Activated CD4-positive, alpha-beta T cell treated with anti-CD3 and anti-CD28 coated beads, Interleukin-2, amount 10 ng/mL, durations not matched to agents 7 days and 5 days (primary cell): ENCODE measurements around the gene UNC45A. TPM values are rescaled to one million over a fixed set of nuclear protein-coding genes. Genes with fewer than 3 reads are reported as not detected.
"Not testable (repeated sequence)": the region's sequence is repeated elsewhere in the genome, so short reads cannot be mapped to it uniquely, and the experiment has no call there.

Source experiments
- CTCF ChIA-PET: fragments of 350-600 bp; sonication (Branson Sonifier 250); formaldehyde crosslinking; loops from one replicate; lab custom pipeline; 2021; ENCODE audit warnings: antibody characterized with exemption; lab: Charles Lee
- POLR2A ChIA-PET: fragments of 350-600 bp; sonication (Branson Sonifier 250); formaldehyde crosslinking; loops from one replicate; lab custom pipeline; 2021; ENCODE audit warnings: antibody characterized with exemption; lab: Charles Lee
- DNase-seq: peaks from one replicate; pipeline ENCODE4 v3.0.0-alpha.2; 2020
- H3K27ac Mint-ChIP-seq: one replicate; pipeline ENCODE4 v1.8.0; 2021; ENCODE audit warnings: mild to moderate bottlenecking, moderate library complexity, mixed read lengths
- H3K27me3 Mint-ChIP-seq: one replicate; pipeline ENCODE4 v1.8.0; 2021; ENCODE audit warnings: mixed read lengths
- H3K36me3 Mint-ChIP-seq: one replicate; pipeline ENCODE4 v1.8.0; 2021; ENCODE audit warnings: low read depth, mixed read lengths
- H3K4me1 Mint-ChIP-seq: one replicate; pipeline ENCODE4 v1.8.0; 2021; ENCODE audit warnings: mixed read lengths
- H3K4me3 Mint-ChIP-seq: one replicate; pipeline ENCODE4 v1.8.0; 2021; ENCODE audit warnings: mild to moderate bottlenecking, moderate library complexity, mixed read lengths
- H3K9me3 Mint-ChIP-seq: one replicate; pipeline ENCODE4 v1.8.0; 2021; ENCODE audit warnings: mixed read lengths
- total RNA-seq, 2 experiments: library from RNA; stranded (reverse); gene quantifications; one replicate each; pipeline ENCODE4 v1.2.3, GENCODE V29; 2021

UNC45A gene
- total RNA-seq, 2 experiments from 2014 or later, result 59.3 to 69.8 TPM

DNA sequence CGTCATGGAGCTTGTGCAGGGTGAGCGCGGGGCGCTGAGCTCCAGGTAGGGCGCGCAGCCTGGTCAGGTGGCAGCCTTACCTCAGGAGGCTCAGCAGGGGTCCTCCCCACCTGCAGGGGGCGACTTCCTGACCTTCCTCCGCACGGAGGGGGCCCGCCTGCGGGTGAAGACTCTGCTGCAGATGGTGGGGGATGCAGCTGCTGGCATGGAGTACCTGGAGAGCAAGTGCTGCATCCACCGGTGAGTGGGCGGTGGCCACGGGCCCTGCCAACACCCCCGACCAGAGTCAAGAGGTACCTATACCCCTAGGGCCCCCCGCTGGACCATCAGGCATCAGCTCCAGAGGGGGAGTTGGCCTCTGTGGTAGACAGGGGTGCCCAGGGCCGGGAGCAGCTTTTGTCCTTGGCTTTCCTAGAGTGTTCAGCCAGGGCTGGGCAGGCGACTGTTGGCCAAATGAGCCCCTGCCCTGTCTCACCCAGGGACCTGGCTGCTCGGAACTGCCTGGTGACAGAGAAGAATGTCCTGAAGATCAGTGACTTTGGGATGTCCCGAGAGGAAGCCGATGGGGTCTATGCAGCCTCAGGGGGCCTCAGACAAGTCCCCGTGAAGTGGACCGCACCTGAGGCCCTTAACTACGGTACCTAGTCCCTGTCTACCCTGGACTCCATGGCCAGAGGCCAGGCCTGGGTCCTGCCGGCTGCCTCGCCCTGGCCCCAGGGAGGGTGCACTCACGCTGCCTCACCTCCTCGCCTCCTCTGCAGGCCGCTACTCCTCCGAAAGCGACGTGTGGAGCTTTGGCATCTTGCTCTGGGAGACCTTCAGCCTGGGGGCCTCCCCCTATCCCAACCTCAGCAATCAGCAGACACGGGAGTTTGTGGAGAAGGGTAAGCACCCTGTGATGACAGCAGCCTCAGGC, 41.7 kb upstream of the UNC45A start:
- no peak for DNase-seq
- POLR2A ChIA-PET, result no interaction called here
- Mint-ChIP-seq H3K36me3 (peaks cover 6% of the 10 kb centered on the region), H3K4me1 (peaks cover 2% of the 10 kb centered on the region), H3K27me3 (no peaks in the 10 kb centered on the region), H3K4me3 (no peak overlapping the region), H3K27ac (no peak overlapping the region), H3K9me3 (no peaks in the 10 kb centered on the region)
- CTCF ChIA-PET, result interaction anchor here (0.9 to 3.4 kb wide), 3 partner anchors 7 to 246 kb away, joined by 4 to 22 read pairs (median 5); partner anchors contain the start of gene MAN2A2

DNA sequence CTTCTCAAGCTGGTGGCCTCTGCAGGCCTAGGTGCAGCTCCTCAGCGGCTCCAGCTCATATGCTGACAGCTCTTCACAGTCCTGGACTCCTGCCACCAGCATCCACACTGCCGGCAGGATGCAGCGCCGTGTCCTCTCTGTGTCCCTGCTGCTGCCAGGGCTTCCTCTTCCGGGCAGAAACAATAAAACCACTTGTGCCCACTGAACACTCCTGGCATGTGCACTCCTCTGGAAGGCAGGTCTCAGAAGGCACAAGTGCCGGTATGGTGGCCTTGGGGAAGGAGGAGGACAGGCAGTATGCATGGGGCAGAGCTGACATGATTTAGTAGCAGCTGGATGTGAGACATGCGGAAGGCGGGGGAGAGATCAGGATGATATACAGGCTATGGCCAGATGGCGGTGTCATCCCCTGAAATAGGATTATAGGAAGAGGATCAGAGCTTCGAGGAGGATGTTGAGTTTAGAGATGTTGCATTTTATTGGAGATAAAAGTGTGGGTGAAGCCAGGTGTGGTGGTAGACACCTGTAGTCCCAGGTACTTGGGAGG, 39.4 kb upstream of the UNC45A start:
- Mint-ChIP-seq H3K27ac (no peak overlapping the region), H3K4me3 (no peak overlapping the region), H3K9me3 (no peaks in the 10 kb centered on the region), H3K36me3 (peaks cover 6% of the 10 kb centered on the region), H3K4me1 (no peaks in the 10 kb centered on the region), H3K27me3 (no peaks in the 10 kb centered on the region)
- DNase-seq, result no peak
- POLR2A ChIA-PET, result no interaction called here
- CTCF ChIA-PET, result interaction anchor here (0.6 to 3.4 kb wide), 5 partner anchors 9 to 230 kb away, joined by 3 to 22 read pairs (median 4); partner anchors contain the start of gene HDDC3

DNA sequence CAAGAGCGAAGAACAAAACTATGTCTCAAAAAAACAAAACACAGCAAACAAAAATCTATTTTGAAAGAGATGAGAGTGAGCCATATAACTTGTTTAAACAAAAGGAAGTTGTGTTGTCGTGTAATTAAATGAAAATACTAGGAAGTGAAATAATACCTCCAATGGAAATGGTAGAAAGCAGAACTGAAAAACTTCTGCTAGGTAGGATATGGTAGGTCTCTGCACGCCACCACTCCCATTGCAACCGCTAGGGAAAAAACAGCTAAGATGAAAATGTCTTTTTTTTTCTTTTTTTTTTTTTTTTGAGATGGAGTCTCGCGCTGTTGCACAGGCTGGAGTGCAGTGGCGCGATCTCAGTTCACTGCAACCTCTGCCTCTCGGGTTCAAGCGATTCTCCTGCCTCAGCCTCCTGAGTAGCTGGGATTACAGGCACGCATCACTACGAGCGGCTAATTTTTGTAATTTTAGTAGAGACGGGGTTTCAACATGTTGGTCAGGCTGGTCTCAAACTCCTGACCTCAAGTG, 37.9 kb upstream of the UNC45A start:
- H3K4me3 Mint-ChIP-seq, POLR2A ChIA-PET, DNase-seq, H3K36me3 Mint-ChIP-seq, H3K27ac Mint-ChIP-seq, H3K27me3 Mint-ChIP-seq, H3K9me3 Mint-ChIP-seq: not testable (repeated sequence)
- peaks cover 12% of the 10 kb centered on the region for H3K4me1 Mint-ChIP-seq
- CTCF ChIA-PET, result interaction anchor here (1.3 to 3.4 kb wide), 3 partner anchors 11 to 180 kb away, joined by 4 to 22 read pairs (median 16); partner anchors contain the start of genes BLM and HDDC3

DNA sequence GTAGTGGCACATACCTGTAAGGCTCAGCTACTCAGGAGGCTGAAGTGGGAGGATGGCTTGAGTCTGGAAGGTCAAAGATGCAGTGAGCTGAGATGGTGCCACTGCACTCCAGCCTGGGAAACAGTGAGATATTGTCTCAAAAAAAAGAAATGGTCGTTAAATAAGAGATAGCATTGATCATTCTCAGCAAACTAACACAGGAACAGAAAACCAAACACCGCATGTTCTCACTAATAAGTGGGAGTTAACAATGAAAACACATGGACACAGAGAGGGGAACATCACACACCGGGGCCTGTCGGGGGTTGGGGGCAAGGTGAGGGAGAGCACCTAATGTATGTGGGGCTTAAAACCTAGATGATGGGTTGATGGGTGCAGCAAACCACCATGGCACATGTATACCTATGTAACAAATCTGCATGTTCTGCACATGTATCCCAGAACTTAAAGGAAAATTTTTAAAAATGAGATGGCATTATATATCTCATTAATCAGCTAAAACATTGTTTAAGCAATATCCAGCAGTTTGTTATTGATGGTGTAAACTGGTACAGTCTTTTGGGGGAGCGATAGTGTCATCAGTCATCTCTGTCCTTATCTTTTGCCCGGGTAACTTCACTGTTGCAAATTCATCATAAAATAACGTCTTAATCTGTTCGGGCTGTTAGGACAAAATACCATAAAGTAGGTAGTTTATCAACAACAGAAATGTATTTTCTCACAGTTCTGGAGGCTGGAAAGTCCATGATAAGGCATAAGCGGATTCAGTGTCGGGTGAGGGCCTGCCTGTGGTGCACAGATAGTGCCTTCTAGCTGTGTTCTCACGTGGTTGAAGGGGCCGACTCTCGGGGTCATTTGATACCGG, 33.7 kb upstream of the UNC45A start:
- Mint-ChIP-seq H3K36me3 (peaks cover 16% of the 10 kb centered on the region), H3K9me3 (no peaks in the 10 kb centered on the region), H3K4me1 (peaks cover 24% of the 10 kb centered on the region), H3K4me3 (peak overlapping the region; percentile 85), H3K27ac (peak overlapping the region; percentile 94), H3K27me3 (no peaks in the 10 kb centered on the region)
- ChIA-PET POLR2A (no interaction called here), CTCF (interaction anchor here (0.8 to 6.3 kb wide), 6 partner anchors 16 to 608 kb away, joined by 3 to 63 read pairs (median 5); partner anchors contain the start of genes FES, HDDC3 and UNC45A)
- no peak for DNase-seq

DNA sequence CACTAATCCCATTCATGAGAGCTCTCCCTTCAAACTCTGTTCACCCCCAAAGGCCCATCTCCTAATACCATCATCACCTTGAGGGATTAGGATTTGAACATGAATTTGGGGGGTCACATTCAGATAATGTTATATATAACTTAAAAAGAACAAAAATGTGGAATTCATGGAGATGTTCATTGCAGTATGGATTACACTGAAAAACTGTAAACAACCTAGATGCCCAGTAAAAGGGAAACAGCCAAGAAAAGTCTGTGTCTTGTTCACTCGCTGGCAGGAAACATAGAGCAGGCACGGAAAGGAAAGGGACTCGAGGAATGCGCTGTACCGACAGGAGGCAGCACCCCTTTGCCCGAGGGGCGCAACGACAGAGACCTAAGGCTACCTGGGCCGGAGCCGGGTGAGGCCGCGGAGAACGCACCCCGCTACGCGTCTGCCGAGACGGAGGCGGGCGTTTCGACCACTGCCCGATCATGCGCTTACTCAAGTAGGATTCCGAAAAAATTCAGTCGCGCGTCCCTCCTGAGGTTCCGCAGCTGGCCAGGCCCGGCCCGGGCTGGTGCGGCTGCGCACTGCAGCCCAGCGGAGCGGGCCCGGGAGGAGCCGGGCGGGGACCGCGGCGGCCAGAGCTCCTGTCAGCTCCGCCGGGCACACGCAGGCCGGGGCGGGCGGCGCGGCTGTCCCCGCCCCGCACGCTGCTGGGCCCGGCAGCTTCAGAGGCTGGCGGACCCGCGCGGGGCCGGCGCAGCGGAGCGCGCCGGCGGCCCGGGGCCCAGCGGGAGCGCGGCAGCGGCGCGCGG, 32.8 kb upstream of the UNC45A start:
- H3K9me3 Mint-ChIP-seq, result no peaks in the 10 kb centered on the region
- DNase-seq, result peak; percentile 77
- ChIA-PET POLR2A (interaction anchor here (0.6 to 1.1 kb wide), 2 partner anchors 28 to 29 kb away, joined by 3 to 4 read pairs; no protein-coding TSS in a partner anchor), CTCF (interaction anchor here (0.8 to 6.3 kb wide), 12 partner anchors 8 to 609 kb away, joined by 3 to 63 read pairs (median 4); partner anchors contain the start of genes FES, HDDC3 and UNC45A)
- H3K4me3 Mint-ChIP-seq, result peak overlapping the region; percentile 85
- peaks cover 19% of the 10 kb centered on the region for H3K36me3 Mint-ChIP-seq
- H3K4me1 Mint-ChIP-seq, result peaks cover 24% of the 10 kb centered on the region
- peak overlapping the region; percentile 94 for H3K27ac Mint-ChIP-seq
- no peaks in the 10 kb centered on the region for H3K27me3 Mint-ChIP-seq

DNA sequence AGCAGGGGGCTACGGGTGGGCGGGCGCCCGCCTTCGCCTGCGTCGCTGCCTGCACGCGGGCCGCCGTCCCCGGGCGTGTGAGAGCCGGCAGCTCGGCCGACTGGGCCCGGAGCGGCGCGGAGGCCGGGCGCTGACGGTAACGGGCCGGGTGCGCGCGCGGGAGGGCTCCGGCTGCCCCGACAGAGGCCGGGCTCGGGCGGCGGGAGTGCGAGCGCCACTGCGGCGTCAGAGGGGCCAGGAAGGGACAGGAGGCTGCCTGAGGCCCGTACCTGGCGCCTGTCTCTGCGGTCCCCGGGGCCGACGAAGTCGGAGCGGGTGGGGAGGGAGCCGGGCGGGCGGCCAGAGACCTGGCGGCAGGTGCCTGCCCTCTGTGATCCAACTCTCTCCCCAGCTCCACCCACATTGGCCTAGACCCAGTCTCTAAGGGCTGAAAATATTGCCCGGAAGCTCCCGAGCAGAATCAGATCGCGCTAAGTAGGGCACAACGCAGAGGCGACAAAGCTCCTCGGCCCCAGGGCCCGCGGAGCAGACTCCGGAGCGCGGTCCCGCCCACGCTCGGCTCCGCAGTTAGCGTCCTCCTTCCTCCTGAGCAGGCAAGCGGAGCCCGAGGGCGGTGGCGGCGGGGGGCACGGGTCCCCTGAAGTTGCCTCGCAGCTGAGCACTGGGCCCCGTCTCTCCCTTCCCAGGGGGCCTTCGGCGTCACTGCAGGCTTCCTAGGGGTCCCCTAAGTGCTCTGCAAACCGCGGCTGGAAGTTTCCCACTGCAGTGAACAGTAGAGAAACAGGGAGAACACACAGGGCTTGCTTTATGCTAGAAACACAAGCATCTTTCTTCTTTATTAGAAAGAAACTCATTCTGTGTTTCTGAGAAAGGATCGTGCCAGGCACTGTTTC, 32.0 kb upstream of the UNC45A start, which contains the start of gene MAN2A2:
MAN2A2 (plus strand) TSS at position 463 of the 893 bp plus-strand sequence. CDS start 906 bp downstream, outside the sequence.
- Mint-ChIP-seq H3K4me3 (peak within 1 kb of the TSS; percentile 85), H3K27ac (peak within 1 kb of the TSS; percentile 94), H3K27me3 (no peaks in the 10 kb centered on the region), H3K4me1 (peaks cover 24% of the 10 kb centered on the region), H3K9me3 (no peaks in the 10 kb centered on the region), H3K36me3 (peaks cover 27% of the 10 kb centered on the region)
- ChIA-PET POLR2A (interaction anchor here (0.6 to 1.1 kb wide), 5 partner anchors 19 to 379 kb away, joined by 3 to 6 read pairs (median 4); partner anchors contain the start of gene RCCD1), CTCF (interaction anchor here (0.7 to 6.3 kb wide), 16 partner anchors 8 to 479 kb away, joined by 3 to 63 read pairs (median 4); partner anchors contain the start of genes BLM, FES, HDDC3 and UNC45A)
- peak; percentile 71 for DNase-seq

DNA sequence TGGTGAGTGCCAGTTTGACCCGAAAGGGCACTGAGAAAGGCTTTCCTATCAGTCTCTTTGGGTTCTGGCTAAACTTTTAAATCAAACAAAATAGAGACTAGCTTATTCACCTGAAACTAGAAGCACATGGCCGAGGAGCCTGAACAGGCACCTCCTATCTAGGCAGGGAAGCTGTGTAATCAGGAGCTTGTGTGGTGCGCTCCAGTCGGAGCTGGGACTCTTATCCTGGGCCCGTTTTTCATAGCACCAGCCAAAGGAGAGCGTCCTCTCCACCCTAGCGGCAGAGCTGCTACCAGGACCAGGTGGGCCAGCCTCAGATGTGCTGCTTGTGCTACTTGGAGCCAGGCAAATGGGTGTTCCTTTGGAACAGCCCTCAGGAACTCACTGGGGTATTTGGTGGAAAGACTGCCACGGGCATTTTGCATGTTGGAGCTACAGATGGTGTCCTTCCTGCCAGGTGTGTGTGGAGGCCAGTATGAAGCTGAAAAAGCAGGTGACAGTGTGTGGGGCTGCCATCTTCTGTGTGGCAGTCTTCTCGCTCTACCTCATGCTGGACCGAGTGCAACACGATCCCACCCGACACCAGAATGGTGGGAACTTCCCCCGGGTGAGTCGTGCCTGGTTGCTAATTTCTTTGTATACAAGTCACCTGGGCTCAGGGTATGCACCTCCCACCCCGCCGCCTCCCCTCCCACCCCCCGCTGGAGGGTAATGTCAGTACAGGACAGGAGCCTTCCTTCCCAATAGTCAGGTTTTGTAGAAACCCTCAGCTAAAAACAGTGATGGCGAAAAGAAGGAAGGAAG, 31.1 kb upstream of the UNC45A start:
- CTCF ChIA-PET, result interaction anchor here (0.5 to 6.3 kb wide), 15 partner anchors 9 to 725 kb away, joined by 3 to 63 read pairs (median 4); partner anchors contain the start of genes BLM, FES, HDDC3 and UNC45A
- Mint-ChIP-seq H3K27me3 (no peaks in the 10 kb centered on the region), H3K9me3 (no peaks in the 10 kb centered on the region), H3K36me3 (peaks cover 27% of the 10 kb centered on the region), H3K4me1 (peaks cover 24% of the 10 kb centered on the region), H3K27ac (peak overlapping the region; percentile 85), H3K4me3 (peak overlapping the region; percentile 77)
- no peak for DNase-seq
- POLR2A ChIA-PET, result interaction anchor here (0.6 to 1.1 kb wide), 5 partner anchors 18 to 379 kb away, joined by 3 to 6 read pairs (median 4); partner anchors contain the start of gene RCCD1

DNA sequence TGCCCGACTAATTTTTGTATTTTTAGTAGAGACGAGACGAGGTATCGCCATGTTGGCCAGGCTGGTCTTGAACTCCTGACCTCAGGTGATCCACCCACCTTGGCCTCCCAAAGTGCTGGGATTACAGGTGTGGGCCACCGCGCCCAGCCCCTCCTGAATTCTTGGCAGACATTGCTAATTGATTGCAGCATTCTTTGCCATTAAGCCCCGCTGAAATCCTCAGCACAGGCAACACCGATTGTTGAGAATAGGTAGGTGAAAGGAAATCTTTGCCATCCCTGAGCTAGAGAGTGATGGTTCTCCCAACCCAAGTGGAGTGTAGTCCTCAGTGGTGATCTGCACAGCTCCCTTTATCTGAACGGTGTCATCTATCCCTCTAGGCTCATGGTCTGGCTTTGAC, 30.3 kb upstream of the UNC45A start:
- Mint-ChIP-seq H3K4me1 (peaks cover 24% of the 10 kb centered on the region), H3K27me3 (no peaks in the 10 kb centered on the region), H3K36me3 (peaks cover 30% of the 10 kb centered on the region), H3K9me3 (no peaks in the 10 kb centered on the region), H3K4me3 (no peak overlapping the region), H3K27ac (no peak overlapping the region)
- ChIA-PET POLR2A (no interaction called here), CTCF (interaction anchor here (0.5 to 6.3 kb wide), 9 partner anchors 8 to 187 kb away, joined by 3 to 63 read pairs (median 4); partner anchors contain the start of genes BLM, FES, HDDC3 and UNC45A)
- DNase-seq, result no peak

DNA sequence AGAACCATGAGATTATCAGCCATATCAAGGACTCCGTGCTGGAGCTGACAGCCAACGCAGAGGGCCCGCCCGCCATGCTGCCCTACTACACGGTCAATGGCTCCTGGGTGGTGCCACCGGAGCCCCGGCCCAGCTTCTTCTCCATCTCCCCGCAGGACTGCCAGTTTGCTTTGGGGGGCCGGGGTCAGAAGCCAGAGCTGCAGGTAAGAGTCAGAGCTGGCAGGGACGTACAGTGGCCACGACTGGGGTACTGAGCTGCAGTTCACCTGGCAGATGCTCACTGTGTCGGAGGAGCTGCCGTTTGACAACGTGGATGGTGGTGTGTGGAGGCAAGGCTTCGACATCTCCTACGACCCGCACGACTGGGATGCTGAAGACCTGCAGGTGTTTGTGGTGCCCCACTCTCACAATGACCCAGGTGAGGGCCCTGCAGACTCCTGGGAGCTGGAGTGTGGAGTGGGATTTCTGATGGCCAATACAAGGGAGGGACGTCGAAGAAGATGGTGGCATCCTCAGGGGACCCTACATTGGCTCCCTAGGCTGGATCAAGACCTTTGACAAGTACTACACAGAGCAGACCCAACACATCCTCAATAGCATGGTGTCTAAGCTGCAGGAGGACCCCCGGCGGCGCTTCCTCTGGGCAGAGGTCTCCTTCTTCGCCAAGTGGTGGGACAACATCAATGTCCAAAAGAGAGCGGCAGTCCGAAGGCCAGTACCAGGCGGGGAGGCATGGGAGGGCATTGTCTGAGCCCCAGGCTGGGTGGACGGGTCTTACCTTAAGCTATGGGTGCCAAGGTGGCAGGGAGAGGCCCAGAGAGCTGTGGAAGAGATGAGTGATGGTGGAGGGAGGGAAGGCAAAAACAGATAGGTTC, 29.5 kb upstream of the UNC45A start:
- POLR2A ChIA-PET, result no interaction called here
- no peak for DNase-seq
- Mint-ChIP-seq H3K27ac (peak overlapping the region; percentile 56), H3K4me1 (peaks cover 24% of the 10 kb centered on the region), H3K36me3 (peaks cover 33% of the 10 kb centered on the region), H3K4me3 (peak overlapping the region; percentile 15), H3K27me3 (no peaks in the 10 kb centered on the region), H3K9me3 (no peaks in the 10 kb centered on the region)
- CTCF ChIA-PET, result interaction anchor here (0.8 to 6.3 kb wide), 10 partner anchors 10 to 84 kb away, joined by 3 to 63 read pairs (median 4); partner anchors contain the start of genes FES, HDDC3 and UNC45A
